Measurements from ENCODE around the gene ABHD12B.
A peak's percentile ranks its signal among the peaks of the same experiment; 100 is the strongest.
"Not testable (repeated sequence)": the region's sequence is repeated elsewhere in the genome, so short reads cannot be mapped to it uniquely, and the experiment has no call there.

The ABHD12B gene

GRCh38 chr14:50882932-50883826 lies 11.3 kb downstream of the ABHD12B start:
- no peak overlapping the region for H3K4me3 ChIP-seq (ENCODE audit: low read depth, low read length)
- DNase-seq (ENCODE audit: low read depth), result no peak

GRCh38 chr14:50883827-50884197 lies 12.0 kb downstream of the ABHD12B start:
- H3K4me3 ChIP-seq (ENCODE audit: low read depth, low read length), result no peak overlapping the region
- DNase-seq (ENCODE audit: low read depth), result no peak

- H3K4me3 ChIP-seq (ENCODE audit: low read depth, low read length), result no peak overlapping the region
- DNase-seq (ENCODE audit: low read depth), result no peak
Observed at GRCh38 chr14:50887476-50887875, 15.6 kb downstream of the ABHD12B start.

GRCh38 chr14:50892255-50892654 lies 20.4 kb downstream of the ABHD12B start:
- no peak overlapping the region for H3K4me3 ChIP-seq (ENCODE audit: low read depth, low read length)
- no peak for DNase-seq (ENCODE audit: low read depth)

GRCh38 chr14:50896421-50896820 lies 24.6 kb downstream of the ABHD12B start:
- not testable (repeated sequence) for DNase-seq (ENCODE audit: low read depth); H3K4me3 ChIP-seq (ENCODE audit: low read depth, low read length)

GRCh38 chr14:50897005-50897404 lies 25.2 kb downstream of the ABHD12B start:
- not testable (repeated sequence) for H3K4me3 ChIP-seq (ENCODE audit: low read depth, low read length); DNase-seq (ENCODE audit: low read depth)

- no peak overlapping the region for H3K4me3 ChIP-seq (ENCODE audit: low read depth, low read length)
- no peak for DNase-seq (ENCODE audit: low read depth)
Observed at GRCh38 chr14:50897658-50898175, 25.9 kb downstream of the ABHD12B start.

- H3K4me3 ChIP-seq (ENCODE audit: low read depth, low read length), result no peak overlapping the region
- DNase-seq (ENCODE audit: low read depth), result no peak
Observed at GRCh38 chr14:50901361-50901760, 29.5 kb downstream of the ABHD12B start.

GRCh38 chr14:50904719-50905118 lies 32.9 kb downstream of the ABHD12B start:
- no peak for DNase-seq (ENCODE audit: low read depth)
- H3K4me3 ChIP-seq (ENCODE audit: low read depth, low read length), result no peak overlapping the region

GRCh38 chr14:50906326-50907065 lies 34.6 kb downstream of the ABHD12B start:
- no peak overlapping the region for H3K4me3 ChIP-seq (ENCODE audit: low read depth, low read length)
- no peak for DNase-seq (ENCODE audit: low read depth)

GRCh38 chr14:50910495-50911420 lies 38.9 kb downstream of the ABHD12B start:
- H3K4me3 ChIP-seq (ENCODE audit: low read depth, low read length), result no peak overlapping the region
- DNase-seq (ENCODE audit: low read depth), result no peak

- no peak overlapping the region for H3K4me3 ChIP-seq (ENCODE audit: low read depth, low read length)
- no peak for DNase-seq (ENCODE audit: low read depth)
Observed at GRCh38 chr14:50917449-50917848, 45.6 kb downstream of the ABHD12B start.

- not testable (repeated sequence) for DNase-seq (ENCODE audit: low read depth); H3K4me3 ChIP-seq (ENCODE audit: low read depth, low read length)
Observed at GRCh38 chr14:50919524-50919923, 47.7 kb downstream of the ABHD12B start.

GRCh38 chr14:50920482-50921230 lies 48.8 kb downstream of the ABHD12B start:
- H3K4me3 ChIP-seq (ENCODE audit: low read depth, low read length), result no peak overlapping the region
- DNase-seq (ENCODE audit: low read depth), result peak; percentile 76

GRCh38 chr14:50922803-50923202 lies 51.0 kb downstream of the ABHD12B start:
- H3K4me3 ChIP-seq (ENCODE audit: low read depth, low read length), result no peak overlapping the region
- no peak for DNase-seq (ENCODE audit: low read depth)

- DNase-seq (ENCODE audit: low read depth), result no peak
- H3K4me3 ChIP-seq (ENCODE audit: low read depth, low read length), result no peak overlapping the region
Observed at GRCh38 chr14:50924236-50924635, 52.4 kb downstream of the ABHD12B start.

- no peak for DNase-seq (ENCODE audit: low read depth)
- no peak overlapping the region for H3K4me3 ChIP-seq (ENCODE audit: low read depth, low read length)
Observed at GRCh38 chr14:50924843-50925242, 53.0 kb downstream of the ABHD12B start.

GRCh38 chr14:50926851-50927386 lies 55.1 kb downstream of the ABHD12B start:
- no peak overlapping the region for H3K4me3 ChIP-seq (ENCODE audit: low read depth, low read length)
- no peak for DNase-seq (ENCODE audit: low read depth)

All from skeletal muscle cell (primary cell).